Measurements from ENCODE around the gene CHRNA4.

The CHRNA4 gene

GRCh38 chr20:63368151-63368550 is 7.0 kb upstream of the CHRNA4 start:
- TF ChIP-seq CTCF (IDR thresholded peaks at IDR 0.05; ENCODE audit: low read depth, low read length) (no peak), MAX (IDR thresholded peaks at IDR 0.05; ENCODE audit: low read depth, low read length) (no peak), MYC (IDR thresholded peaks at IDR 0.05; ENCODE audit: low read depth, low read length) (no peak), POLR2A (IDR thresholded peaks at IDR 0.05; ENCODE audit: extremely low read depth, insufficient read length) (no peak)
- no peak overlapping the region for H3K4me3 ChIP-seq (ENCODE audit: low read depth, low read length)
- DNase-seq (ENCODE audit: low read depth), result no peak

- no peak for DNase-seq (ENCODE audit: low read depth)
- H3K4me3 ChIP-seq (ENCODE audit: low read depth, low read length), result no peak overlapping the region
- no peak for TF ChIP-seq POLR2A (IDR thresholded peaks at IDR 0.05; ENCODE audit: extremely low read depth, insufficient read length)
- TF ChIP-seq MAX (IDR thresholded peaks at IDR 0.05; ENCODE audit: low read depth, low read length), result no peak
- no peak for TF ChIP-seq MYC (IDR thresholded peaks at IDR 0.05; ENCODE audit: low read depth, low read length)
- TF ChIP-seq CTCF (IDR thresholded peaks at IDR 0.05; ENCODE audit: low read depth, low read length), result no peak
These were observed 6.4 kb upstream of the CHRNA4 start for GRCh38 chr20:63367446-63368055.

GRCh38 chr20:63366390-63367365 is 5.5 kb upstream of the CHRNA4 start:
- no peak overlapping the region for H3K4me3 ChIP-seq (ENCODE audit: low read depth, low read length)
- TF ChIP-seq MYC (IDR thresholded peaks at IDR 0.05; ENCODE audit: low read depth, low read length) (no peak), MAX (IDR thresholded peaks at IDR 0.05; ENCODE audit: low read depth, low read length) (no peak), CTCF (IDR thresholded peaks at IDR 0.05; ENCODE audit: low read depth, low read length) (no peak), POLR2A (IDR thresholded peaks at IDR 0.05; ENCODE audit: extremely low read depth, insufficient read length) (no peak)
- DNase-seq (ENCODE audit: low read depth), result no peak

GRCh38 chr20:63365601-63366389 is 4.6 kb upstream of the CHRNA4 start:
- no peak for DNase-seq (ENCODE audit: low read depth)
- H3K4me3 ChIP-seq (ENCODE audit: low read depth, low read length), result no peak overlapping the region
- TF ChIP-seq POLR2A (IDR thresholded peaks at IDR 0.05; ENCODE audit: extremely low read depth, insufficient read length), result no peak
- no peak for TF ChIP-seq MYC (IDR thresholded peaks at IDR 0.05; ENCODE audit: low read depth, low read length)
- no peak for TF ChIP-seq CTCF (IDR thresholded peaks at IDR 0.05; ENCODE audit: low read depth, low read length)
- no peak for TF ChIP-seq MAX (IDR thresholded peaks at IDR 0.05; ENCODE audit: low read depth, low read length)

GRCh38 chr20:63364801-63365585 is 3.8 kb upstream of the CHRNA4 start:
- no peak overlapping the region for H3K4me3 ChIP-seq (ENCODE audit: low read depth, low read length)
- TF ChIP-seq MYC (IDR thresholded peaks at IDR 0.05; ENCODE audit: low read depth, low read length) (no peak), MAX (IDR thresholded peaks at IDR 0.05; ENCODE audit: low read depth, low read length) (no peak), CTCF (IDR thresholded peaks at IDR 0.05; ENCODE audit: low read depth, low read length) (no peak), POLR2A (IDR thresholded peaks at IDR 0.05; ENCODE audit: extremely low read depth, insufficient read length) (no peak)

More at GRCh38 chr20:63364801-63365585, 3.8 kb upstream of the CHRNA4 start:
- DNase-seq (ENCODE audit: low read depth), result no peak
